A549 (cell line): ENCODE results near the gene OR13A1.

Experiments used
- BHLHE40 ChIP-seq: IDR thresholded peaks from 2 replicates; pipeline ENCODE4 v1.6.1; 2012; ENCODE audit warnings: low read depth, low read length, inconsistent platforms
- CEBPB ChIP-seq, 2 experiments: fragments of >200 bp in 1 of 2; sonication (Bioruptor Twin) in 1 of 2; formaldehyde crosslinking in 1 of 2; IDR thresholded peaks; 2 replicates each; pipeline ENCODE4 v1.6.1; 2012 to 2016
- EP300 ChIP-seq, 2 experiments: fragments of >200 bp; sonication (Bioruptor Twin); formaldehyde crosslinking; IDR thresholded peaks; 2 replicates in 1 of 2; 3 replicates in 1 of 2; pipeline ENCODE4 v1.6.1; 2016 to 2017
- JUN ChIP-seq, 2 experiments: fragments of >200 bp; sonication (Bioruptor Twin); formaldehyde crosslinking; IDR thresholded peaks; 2 replicates in 1 of 2; 3 replicates in 1 of 2; pipeline ENCODE4 v1.6.1; 2016 to 2017
- POLR2A ChIP-seq: IDR thresholded peaks from 2 replicates; pipeline ENCODE4 v1.6.1; 2012; ENCODE audit warnings: mild to moderate bottlenecking, low read length
- TF ChIP-seq, protein P1 (sequence below): fragments of >200 bp; sonication (Bioruptor Twin); formaldehyde crosslinking; IDR thresholded peaks from 3 replicates; pipeline ENCODE4 v1.5.1; 2016

DNA sequence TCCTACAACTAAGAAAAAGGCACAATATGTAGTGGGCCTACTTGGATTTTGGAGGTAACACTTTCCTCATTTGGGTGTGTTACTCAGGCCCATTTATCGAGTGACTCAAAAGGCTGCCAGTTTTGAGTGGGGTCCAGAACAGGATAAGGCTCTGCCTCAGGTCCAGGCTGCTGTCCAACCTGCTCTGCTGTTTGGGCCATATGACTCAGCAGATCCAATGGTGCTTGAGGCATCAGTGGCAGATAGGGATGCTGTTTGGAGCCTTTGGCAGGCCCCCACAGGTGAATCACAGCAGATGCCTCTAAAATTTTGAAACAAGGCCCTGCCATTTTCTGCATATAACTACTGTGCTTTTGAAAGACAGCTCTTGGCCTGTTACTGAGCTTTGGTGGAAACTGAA lies 24.5 kb upstream of the OR13A1 start:
- TF ChIP-seq BHLHE40, result no peak
- no peak for TF ChIP-seq POLR2A
- TF ChIP-seq, protein P1, sequence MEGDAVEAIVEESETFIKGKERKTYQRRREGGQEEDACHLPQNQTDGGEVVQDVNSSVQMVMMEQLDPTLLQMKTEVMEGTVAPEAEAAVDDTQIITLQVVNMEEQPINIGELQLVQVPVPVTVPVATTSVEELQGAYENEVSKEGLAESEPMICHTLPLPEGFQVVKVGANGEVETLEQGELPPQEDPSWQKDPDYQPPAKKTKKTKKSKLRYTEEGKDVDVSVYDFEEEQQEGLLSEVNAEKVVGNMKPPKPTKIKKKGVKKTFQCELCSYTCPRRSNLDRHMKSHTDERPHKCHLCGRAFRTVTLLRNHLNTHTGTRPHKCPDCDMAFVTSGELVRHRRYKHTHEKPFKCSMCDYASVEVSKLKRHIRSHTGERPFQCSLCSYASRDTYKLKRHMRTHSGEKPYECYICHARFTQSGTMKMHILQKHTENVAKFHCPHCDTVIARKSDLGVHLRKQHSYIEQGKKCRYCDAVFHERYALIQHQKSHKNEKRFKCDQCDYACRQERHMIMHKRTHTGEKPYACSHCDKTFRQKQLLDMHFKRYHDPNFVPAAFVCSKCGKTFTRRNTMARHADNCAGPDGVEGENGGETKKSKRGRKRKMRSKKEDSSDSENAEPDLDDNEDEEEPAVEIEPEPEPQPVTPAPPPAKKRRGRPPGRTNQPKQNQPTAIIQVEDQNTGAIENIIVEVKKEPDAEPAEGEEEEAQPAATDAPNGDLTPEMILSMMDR, result no peak
- no peak for TF ChIP-seq CEBPB (IDR thresholded peaks at IDR 0.05)
- TF ChIP-seq EP300 (IDR thresholded peaks at IDR 0.05), result no peak
- TF ChIP-seq JUN (IDR thresholded peaks at IDR 0.05), result no peak
